A549 treated with AZD9567 at 1 μM for 4 hours (cell line): ENCODE measurements around the gene TTC13. TPM values are rescaled to one million over a fixed set of nuclear protein-coding genes. Genes with fewer than 3 reads are reported as not detected.

Source experiments
- total RNA-seq: library from RNA; stranded (reverse); fragments of 200-300 nt; extraction: Qiagen RNA extraction; gene quantifications from 5 replicates; pipeline ENCODE4 v1.2.3, GENCODE V29; 2022; ENCODE audit not compliant: insufficient read depth

Gene TTC13, protein sequence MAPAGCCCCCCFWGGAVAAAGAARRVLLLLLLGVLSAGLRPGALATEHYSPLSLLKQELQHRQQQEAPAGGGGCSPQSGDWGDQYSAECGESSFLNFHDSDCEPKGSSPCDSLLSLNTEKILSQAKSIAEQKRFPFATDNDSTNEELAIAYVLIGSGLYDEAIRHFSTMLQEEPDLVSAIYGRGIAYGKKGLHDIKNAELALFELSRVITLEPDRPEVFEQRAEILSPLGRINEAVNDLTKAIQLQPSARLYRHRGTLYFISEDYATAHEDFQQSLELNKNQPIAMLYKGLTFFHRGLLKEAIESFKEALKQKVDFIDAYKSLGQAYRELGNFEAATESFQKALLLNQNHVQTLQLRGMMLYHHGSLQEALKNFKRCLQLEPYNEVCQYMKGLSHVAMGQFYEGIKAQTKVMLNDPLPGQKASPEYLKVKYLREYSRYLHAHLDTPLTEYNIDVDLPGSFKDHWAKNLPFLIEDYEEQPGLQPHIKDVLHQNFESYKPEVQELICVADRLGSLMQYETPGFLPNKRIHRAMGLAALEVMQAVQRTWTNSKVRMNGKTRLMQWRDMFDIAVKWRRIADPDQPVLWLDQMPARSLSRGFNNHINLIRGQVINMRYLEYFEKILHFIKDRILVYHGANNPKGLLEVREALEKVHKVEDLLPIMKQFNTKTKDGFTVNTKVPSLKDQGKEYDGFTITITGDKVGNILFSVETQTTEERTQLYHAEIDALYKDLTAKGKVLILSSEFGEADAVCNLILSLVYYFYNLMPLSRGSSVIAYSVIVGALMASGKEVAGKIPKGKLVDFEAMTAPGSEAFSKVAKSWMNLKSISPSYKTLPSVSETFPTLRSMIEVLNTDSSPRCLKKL
- total RNA-seq = 9.4 to 15.3 TPM (median 11.7 TPM) in 5 replicates

DNA sequence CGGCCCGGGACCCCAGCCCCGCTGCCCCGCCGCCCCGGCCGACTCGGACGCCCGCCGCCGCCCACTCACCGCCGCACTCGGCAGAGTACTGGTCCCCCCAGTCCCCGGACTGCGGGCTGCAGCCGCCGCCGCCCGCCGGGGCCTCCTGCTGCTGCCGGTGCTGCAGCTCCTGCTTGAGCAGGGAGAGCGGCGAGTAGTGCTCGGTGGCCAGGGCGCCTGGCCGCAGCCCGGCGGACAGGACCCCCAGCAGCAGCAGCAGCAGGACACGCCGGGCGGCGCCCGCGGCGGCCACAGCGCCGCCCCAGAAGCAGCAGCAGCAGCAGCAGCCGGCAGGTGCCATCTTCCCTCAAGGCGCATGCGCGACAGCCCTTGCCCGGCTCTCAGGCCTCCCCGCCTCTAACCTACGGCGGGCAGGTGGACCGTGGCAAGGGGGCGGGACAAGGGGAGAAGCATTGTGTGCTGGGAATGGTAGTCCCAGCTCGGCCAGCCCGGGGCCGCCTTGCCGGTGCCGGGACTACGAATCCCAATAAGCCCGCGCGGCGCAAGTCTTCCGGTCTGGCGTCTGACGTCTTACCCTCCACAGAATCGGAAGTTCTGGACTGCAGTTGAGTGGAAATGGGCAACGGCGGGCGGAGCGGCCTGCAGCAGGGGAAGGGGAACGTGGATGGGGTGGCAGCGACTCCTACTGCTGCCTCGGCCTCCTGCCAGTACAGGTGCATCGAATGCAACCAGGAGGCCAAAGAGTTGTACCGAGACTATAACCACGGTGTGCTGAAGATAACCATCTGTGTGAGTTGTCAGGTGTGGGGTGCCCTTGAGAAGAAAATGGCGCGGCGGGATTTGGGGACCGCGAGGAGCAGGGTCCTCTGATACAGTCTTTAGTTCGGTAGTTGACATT is at the start of gene TTC13, which contains the start of gene ARV1:
TSS of gene TTC13 (minus strand) at position 371 of the 898 bp plus-strand sequence. CDS start at position 340, 31 bp downstream.
TSS of gene ARV1 (plus strand) at position 604 of the 898 bp plus-strand sequence. CDS start at position 616, 12 bp downstream.

DNA sequence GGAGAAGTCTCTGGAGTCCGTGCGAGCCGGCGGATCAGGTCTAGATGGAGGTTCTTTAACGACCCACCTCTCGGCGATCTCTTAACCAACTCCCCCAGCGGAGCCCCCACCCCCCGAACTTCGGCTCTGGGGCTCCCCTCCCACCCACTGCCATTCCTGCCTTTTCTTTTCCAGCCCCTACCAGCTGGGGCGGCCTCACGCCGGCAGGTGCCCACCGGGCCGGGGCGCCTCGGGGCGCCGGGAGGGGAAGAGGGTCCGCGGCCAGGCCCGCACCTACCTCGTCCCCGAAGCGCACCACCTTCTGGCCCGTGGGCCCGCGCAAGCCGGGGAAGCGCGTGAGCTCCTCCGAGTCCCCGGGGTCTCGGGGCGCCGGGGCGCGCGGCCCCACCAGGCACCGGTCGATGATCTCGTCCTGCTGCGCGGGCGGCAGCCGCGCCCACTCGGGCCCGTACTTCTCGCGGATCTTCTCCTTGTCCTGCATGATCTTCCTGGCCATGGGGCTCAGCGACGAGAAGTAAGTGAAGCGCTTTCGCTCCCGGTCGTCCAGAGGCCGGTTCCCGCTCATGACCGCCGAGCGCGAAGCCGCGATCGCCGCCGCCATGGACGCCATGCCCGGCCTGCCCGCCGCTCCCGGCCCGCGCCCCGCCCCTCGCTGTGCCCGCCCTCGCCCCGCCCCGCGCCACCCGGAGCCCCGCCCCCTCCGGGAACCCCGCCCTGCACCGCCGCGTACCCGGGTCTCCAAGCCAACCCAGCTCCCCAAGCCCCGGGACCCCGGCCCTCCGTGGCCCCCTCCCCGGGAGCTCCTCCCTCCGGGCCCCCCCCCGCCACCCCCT is 110.5 kb downstream of the TTC13 start, which contains the start of gene C1orf198:
TSS of gene C1orf198 (minus strand) at position 619 of the 833 bp plus-strand sequence. CDS start at position 610, 9 bp downstream.

Other genes with a start within 250 kb of the TTC13 start
- not detected in 5 replicates for gene CAPN9, start 231.5 kb downstream of the TTC13 start, total RNA-seq
- gene C1orf198, start 110.3 kb downstream of the TTC13 start, total RNA-seq = 17.5 to 29.9 TPM (median 18.7 TPM) in 5 replicates
- 22.9 to 27.2 TPM (median 24.7 TPM) in 5 replicates for gene ARV1, start 233 bp upstream of the TTC13 start, total RNA-seq
- 10.3 to 17.5 TPM (median 16.7 TPM) in 5 replicates for gene FAM89A, start 61.4 kb upstream of the TTC13 start, total RNA-seq
- 0.13 to 0.20 TPM (median 0.15 TPM) in 4 of 5 replicates, not detected in the other for gene TRIM67, start 183.2 kb upstream of the TTC13 start, total RNA-seq